HCT116 (cell line): Measurements from ENCODE around the gene TMEM132C.

Experiments
- CTCF ChIP-seq, 3 experiments: fragments of 200-600 bp in 1 of 3; sonication (generic) in 1 of 3; IDR thresholded peaks in 2 of 3; conservative IDR thresholded peaks in 1 of 3; 2 replicates each; pipeline ENCODE4 v1.5.1; 2012 to 2017; ENCODE audit warnings: low read depth in 2 of 3, low read length in 2 of 3, antibody characterized with exemption in 1 of 3, borderline replicate concordance in 1 of 3, control low read depth in 1 of 3, mild to moderate bottlenecking in 1 of 3, mixed read lengths in 1 of 3, mixed run types in 1 of 3, moderate library complexity in 1 of 3; ENCODE audit not compliant: insufficient read depth in 1 of 3
- EZH2 ChIP-seq: fragments of 200-600 bp; sonication (generic); IDR thresholded peaks from 2 replicates; pipeline ENCODE4 v1.6.1; 2017; ENCODE audit warnings: antibody characterized with exemption, mixed run types
- POLR2AphosphoS5 ChIP-seq: IDR thresholded peaks from 2 replicates; pipeline ENCODE4 v1.6.1; 2011; ENCODE audit warnings: mild to moderate bottlenecking, low read depth, low read length, moderate library complexity
- SIN3A ChIP-seq: IDR thresholded peaks from 2 replicates; pipeline ENCODE4 v1.6.1; 2012; ENCODE audit warnings: low read depth
- SRF ChIP-seq: IDR thresholded peaks from 2 replicates; pipeline ENCODE4 v1.6.1; 2012; ENCODE audit warnings: low read depth
- ZNF274 ChIP-seq: fragments of 200-500 bp; sonication (Bioruptor generic); IDR thresholded peaks from 2 replicates; pipeline ENCODE4 v1.6.1; 2014; ENCODE audit warnings: mild to moderate bottlenecking, low read depth, low read length, inconsistent platforms

- no peak for TF ChIP-seq POLR2AphosphoS5
- no peak for TF ChIP-seq SRF
- no peak for TF ChIP-seq CTCF (IDR thresholded peaks at IDR 0.05 in 2 of 3, conservative IDR thresholded peaks at IDR 0.05 in 1 of 3; ENCODE audit: borderline replicate concordance in 1 of 3, insufficient read depth in 1 of 3, low read depth in 2 of 3, low read length in 2 of 3)
- TF ChIP-seq ZNF274 = no peak
- no peak for TF ChIP-seq EZH2
- TF ChIP-seq SIN3A = no peak
Measured at GRCh38 chr12:128458301-128458974, 191.5 kb downstream of the TMEM132C start.
